NCI-H1417 (cell line): ENCODE measurements around the gene ICOS.

ENCODE experiments used
- DNase-seq, 3 experiments: peaks; one replicate each; lab custom pipeline; 2025; lab: John Stamatoyannopoulos, UW

Gene ICOS

DNA sequence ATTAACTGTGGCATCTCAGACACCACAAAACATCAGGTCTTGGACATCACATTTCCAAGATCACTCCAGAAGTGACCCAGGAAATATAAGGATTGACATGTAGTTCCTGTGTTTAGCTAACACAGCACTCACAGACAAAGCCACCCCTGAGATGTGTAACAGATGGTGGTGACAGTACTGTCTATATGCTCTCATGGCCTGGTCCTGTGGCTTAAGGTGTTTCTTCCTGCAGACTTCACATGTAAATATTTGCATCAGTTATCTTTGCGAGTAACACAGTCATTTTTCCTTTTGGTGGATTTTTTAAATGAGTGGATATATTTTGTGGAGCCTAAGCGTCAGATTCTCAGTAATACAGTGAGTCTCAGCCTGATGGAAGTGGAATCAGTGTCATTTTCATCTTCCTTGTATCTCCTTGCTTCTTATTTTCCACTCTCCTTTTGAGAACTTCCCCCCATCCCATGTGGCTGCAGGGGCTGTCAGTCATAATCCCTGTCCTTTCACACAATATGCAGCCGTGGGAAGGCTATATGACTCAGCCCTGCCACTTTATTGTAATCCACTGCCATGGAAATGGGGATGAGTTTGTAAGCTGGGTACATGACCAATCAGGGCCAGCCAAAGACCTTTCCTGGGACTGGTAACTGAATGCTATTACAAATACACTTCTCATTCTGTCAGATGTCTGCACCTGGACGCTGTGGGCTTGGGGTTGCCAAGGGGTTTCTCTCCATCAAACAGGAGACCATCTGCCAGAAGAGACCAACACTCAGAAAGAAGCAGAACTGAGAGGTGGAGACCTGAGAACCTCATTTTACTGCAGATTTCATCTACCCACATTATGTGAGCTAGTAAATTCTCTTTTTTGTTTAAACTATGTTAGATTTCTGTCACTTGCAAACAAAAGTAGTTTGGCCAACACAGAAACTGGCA is 74.3 kb downstream of the ICOS start:
- no peak for DNase-seq
